ENCODE results near the gene PSD2.

Gene PSD2

GRCh38 chr5:139768807-139769465 is 26.7 kb upstream of the PSD2 start:
- H3K9me3 ChIP-seq (ENCODE audit: insufficient read depth, low read length) = no peaks in the 10 kb centered on the region
- no peaks in the 10 kb centered on the region for H3K79me2 ChIP-seq (ENCODE audit: insufficient read depth, low read length)
- H3K27me3 ChIP-seq (ENCODE audit: low read length) = no peaks in the 10 kb centered on the region
- H3K27ac ChIP-seq (ENCODE audit: low read depth, low read length) = no peak overlapping the region
- no peak for TF ChIP-seq EZH2phosphoT487 (conservative IDR thresholded peaks at IDR 0.05; ENCODE audit: low read length)
- TF ChIP-seq, protein P1, sequence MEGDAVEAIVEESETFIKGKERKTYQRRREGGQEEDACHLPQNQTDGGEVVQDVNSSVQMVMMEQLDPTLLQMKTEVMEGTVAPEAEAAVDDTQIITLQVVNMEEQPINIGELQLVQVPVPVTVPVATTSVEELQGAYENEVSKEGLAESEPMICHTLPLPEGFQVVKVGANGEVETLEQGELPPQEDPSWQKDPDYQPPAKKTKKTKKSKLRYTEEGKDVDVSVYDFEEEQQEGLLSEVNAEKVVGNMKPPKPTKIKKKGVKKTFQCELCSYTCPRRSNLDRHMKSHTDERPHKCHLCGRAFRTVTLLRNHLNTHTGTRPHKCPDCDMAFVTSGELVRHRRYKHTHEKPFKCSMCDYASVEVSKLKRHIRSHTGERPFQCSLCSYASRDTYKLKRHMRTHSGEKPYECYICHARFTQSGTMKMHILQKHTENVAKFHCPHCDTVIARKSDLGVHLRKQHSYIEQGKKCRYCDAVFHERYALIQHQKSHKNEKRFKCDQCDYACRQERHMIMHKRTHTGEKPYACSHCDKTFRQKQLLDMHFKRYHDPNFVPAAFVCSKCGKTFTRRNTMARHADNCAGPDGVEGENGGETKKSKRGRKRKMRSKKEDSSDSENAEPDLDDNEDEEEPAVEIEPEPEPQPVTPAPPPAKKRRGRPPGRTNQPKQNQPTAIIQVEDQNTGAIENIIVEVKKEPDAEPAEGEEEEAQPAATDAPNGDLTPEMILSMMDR (IDR thresholded peaks at IDR 0.05; ENCODE audit: insufficient read depth, low read length, poor library complexity, severe bottlenecking) = no peak
- no peaks in the 10 kb centered on the region for H4K20me1 ChIP-seq (ENCODE audit: low read depth, low read length)
- no peak overlapping the region for H3K9ac ChIP-seq (ENCODE audit: low read length)
- H3K9me2 ChIP-seq (replicated peaks; ENCODE audit: insufficient read depth, low read length) = no peaks in the 10 kb centered on the region
- H3K4me3 ChIP-seq (ENCODE audit: insufficient read depth, low read length, poor library complexity, severe bottlenecking) = no peak overlapping the region
- no peaks in the 10 kb centered on the region for H3F3A ChIP-seq (ENCODE audit: insufficient read depth)
- H2AFZ ChIP-seq (ENCODE audit: low read depth, low read length, severe bottlenecking) = no peak overlapping the region
- no peaks in the 10 kb centered on the region for H3K36me3 ChIP-seq (ENCODE audit: low read length)
- H3K4me2 ChIP-seq (ENCODE audit: low read depth, low read length, poor library complexity, severe bottlenecking) = no peak overlapping the region

- TF ChIP-seq, protein P1 (IDR thresholded peaks at IDR 0.05; ENCODE audit: insufficient read depth, low read length, poor library complexity, severe bottlenecking) = no peak
- TF ChIP-seq EZH2phosphoT487 (conservative IDR thresholded peaks at IDR 0.05; ENCODE audit: low read length) = no peak
- Histone ChIP-seq H3K27me3 (ENCODE audit: low read length) (no peaks in the 10 kb centered on the region), H3K4me3 (ENCODE audit: insufficient read depth, low read length, poor library complexity, severe bottlenecking) (no peak overlapping the region), H3K36me3 (ENCODE audit: low read length) (no peaks in the 10 kb centered on the region), H3K79me2 (ENCODE audit: insufficient read depth, low read length) (no peaks in the 10 kb centered on the region), H3K27ac (ENCODE audit: low read depth, low read length) (no peak overlapping the region), H2AFZ (ENCODE audit: low read depth, low read length, severe bottlenecking) (no peak overlapping the region), H3K9ac (ENCODE audit: low read length) (no peak overlapping the region), H3K4me2 (ENCODE audit: low read depth, low read length, poor library complexity, severe bottlenecking) (no peak overlapping the region), H4K20me1 (ENCODE audit: low read depth, low read length) (no peaks in the 10 kb centered on the region), H3K9me3 (ENCODE audit: insufficient read depth, low read length) (no peaks in the 10 kb centered on the region), H3F3A (ENCODE audit: insufficient read depth) (no peaks in the 10 kb centered on the region), H3K9me2 (replicated peaks; ENCODE audit: insufficient read depth, low read length) (no peaks in the 10 kb centered on the region)
These were observed 26.1 kb upstream of the PSD2 start for GRCh38 chr5:139769477-139769876.

GRCh38 chr5:139770722-139771121 is 24.9 kb upstream of the PSD2 start:
- H3K27ac ChIP-seq (ENCODE audit: low read depth, low read length) = no peak overlapping the region
- H3F3A ChIP-seq (ENCODE audit: insufficient read depth) = no peaks in the 10 kb centered on the region
- no peak overlapping the region for H3K4me2 ChIP-seq (ENCODE audit: low read depth, low read length, poor library complexity, severe bottlenecking)
- no peak overlapping the region for H3K9ac ChIP-seq (ENCODE audit: low read length)
- H4K20me1 ChIP-seq (ENCODE audit: low read depth, low read length) = no peaks in the 10 kb centered on the region
- H3K79me2 ChIP-seq (ENCODE audit: insufficient read depth, low read length) = no peaks in the 10 kb centered on the region
- no peak overlapping the region for H2AFZ ChIP-seq (ENCODE audit: low read depth, low read length, severe bottlenecking)
- H3K9me2 ChIP-seq (replicated peaks; ENCODE audit: insufficient read depth, low read length) = no peaks in the 10 kb centered on the region
- no peaks in the 10 kb centered on the region for H3K27me3 ChIP-seq (ENCODE audit: low read length)
- H3K9me3 ChIP-seq (ENCODE audit: insufficient read depth, low read length) = no peaks in the 10 kb centered on the region
- no peak for TF ChIP-seq EZH2phosphoT487 (conservative IDR thresholded peaks at IDR 0.05; ENCODE audit: low read length)
- TF ChIP-seq, protein P1 (IDR thresholded peaks at IDR 0.05; ENCODE audit: insufficient read depth, low read length, poor library complexity, severe bottlenecking) = no peak
- no peak overlapping the region for H3K4me3 ChIP-seq (ENCODE audit: insufficient read depth, low read length, poor library complexity, severe bottlenecking)
- H3K36me3 ChIP-seq (ENCODE audit: low read length) = no peaks in the 10 kb centered on the region
